ENCODE data around the gene TRIM16.
"Not testable (repeated sequence)": the region's sequence is repeated elsewhere in the genome, so short reads cannot be mapped to it uniquely, and the experiment has no call there.

The TRIM16 gene

DNA sequence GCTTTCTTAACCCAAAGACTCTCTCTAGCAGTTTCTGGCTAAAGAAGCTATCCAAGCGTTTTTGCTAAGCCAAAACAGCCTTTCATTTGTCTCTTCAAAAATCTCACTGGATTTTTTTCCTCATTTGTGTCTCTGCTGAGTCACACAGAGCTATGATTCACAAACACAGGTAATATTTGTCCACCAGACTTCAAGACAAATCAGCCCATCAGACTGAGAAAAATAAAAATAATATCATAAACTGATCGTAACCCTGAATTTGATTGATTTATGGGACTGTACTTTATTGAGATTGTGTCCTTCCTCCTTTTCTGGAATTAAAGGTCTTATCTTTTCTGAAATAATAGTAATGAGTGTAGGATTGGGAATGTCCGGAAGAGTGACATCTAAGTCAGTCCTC, 25.8 kb downstream of the TRIM16 start:
- no peak for DNase-seq (ENCODE audit: low read depth in 2 of 2)

DNA sequence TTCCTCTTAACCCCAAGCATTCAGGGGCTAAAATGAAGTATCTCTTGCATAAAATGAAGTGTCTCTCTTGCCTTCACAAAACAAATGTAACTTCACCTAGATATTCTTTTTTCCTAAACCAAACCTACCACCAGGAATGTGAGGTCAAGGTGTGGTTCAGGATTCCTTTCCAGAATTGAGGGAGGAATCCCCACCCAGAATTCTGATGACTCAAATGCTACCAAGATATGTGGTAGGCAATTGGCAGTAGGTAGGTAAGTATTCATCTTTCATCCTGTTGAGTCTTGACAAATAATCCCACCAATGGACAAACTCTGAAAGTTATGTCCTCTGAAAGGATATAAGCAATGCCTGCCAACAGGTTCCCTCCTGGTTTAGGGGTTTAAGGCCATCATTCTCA, 26.2 kb downstream of the TRIM16 start:
- no peak for DNase-seq (ENCODE audit: low read depth in 2 of 2)

DNA sequence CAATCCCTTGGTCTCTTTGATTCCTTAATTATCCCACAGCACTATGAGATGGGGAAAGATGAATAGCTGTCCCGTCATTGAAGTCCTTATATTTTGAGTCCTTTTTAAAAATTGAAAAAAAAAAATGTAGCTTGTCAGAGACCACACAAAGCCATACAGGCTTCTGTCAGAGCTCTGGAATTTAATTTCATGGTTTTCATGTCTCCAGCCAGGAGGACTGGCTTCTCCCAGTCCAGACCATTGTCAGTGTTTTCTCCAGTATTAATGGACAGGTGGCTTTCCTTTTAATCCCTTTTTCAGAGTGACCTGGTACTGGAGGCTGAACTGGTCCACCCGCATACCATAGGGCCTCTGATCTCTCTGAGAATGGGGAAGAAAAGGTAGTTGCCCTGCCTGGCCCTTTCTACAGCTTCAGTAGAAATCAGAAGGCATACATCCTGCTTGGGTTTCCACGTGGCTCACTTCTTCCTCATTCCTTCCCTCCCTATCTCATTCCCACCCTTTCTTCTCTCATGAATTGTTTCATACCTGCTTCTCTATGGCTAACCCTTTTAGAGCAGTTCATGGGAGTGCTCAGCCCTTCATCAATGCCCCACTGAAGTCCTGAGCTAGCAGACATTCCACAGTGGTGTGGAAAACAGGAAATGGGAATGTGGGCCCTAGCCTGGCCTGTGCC, 29.1 kb downstream of the TRIM16 start:
- no peak for DNase-seq (ENCODE audit: low read depth in 2 of 2)

DNA sequence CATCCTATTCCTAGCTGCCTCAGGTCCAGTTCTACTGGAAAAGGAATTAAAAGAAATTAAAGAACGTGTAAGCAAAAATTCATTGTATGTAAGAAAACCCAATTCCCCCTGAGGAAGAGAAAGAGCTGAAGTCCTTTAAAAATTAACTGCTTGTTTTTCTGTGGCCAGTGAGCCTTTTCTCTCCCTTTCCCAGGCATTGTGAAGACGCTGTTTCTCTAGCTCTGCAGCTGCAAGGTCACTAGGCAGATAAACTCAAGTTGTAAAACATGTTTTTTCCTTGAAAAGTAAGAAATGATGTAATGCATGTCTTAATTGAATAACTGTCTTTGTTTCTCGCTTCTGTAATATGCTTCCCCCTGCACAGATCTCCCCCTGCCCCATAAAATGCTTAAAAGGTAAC, 29.7 kb downstream of the TRIM16 start:
- DNase-seq (ENCODE audit: low read depth in 2 of 2) = not testable (repeated sequence)

DNA sequence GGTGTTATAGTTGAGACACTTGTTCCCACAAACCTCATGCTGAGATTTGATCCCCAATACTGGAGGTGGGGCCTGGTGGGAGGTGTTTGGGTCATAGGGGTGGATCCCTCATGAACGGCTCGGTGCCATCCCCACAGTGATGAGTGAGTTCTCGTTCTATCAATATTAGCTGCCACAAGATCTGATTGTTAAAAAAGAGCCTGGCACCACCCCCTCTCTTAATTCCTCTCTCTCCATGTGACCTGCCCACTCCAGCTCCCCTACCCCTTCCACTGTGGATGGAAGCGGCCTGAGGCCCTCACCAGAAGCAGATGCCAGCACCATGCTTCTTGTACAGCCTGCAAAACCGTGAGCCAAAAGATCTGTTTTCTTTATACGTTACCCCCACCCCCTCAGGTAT, 31.2 kb downstream of the TRIM16 start:
- DNase-seq (ENCODE audit: low read depth in 2 of 2) = no peak

DNA sequence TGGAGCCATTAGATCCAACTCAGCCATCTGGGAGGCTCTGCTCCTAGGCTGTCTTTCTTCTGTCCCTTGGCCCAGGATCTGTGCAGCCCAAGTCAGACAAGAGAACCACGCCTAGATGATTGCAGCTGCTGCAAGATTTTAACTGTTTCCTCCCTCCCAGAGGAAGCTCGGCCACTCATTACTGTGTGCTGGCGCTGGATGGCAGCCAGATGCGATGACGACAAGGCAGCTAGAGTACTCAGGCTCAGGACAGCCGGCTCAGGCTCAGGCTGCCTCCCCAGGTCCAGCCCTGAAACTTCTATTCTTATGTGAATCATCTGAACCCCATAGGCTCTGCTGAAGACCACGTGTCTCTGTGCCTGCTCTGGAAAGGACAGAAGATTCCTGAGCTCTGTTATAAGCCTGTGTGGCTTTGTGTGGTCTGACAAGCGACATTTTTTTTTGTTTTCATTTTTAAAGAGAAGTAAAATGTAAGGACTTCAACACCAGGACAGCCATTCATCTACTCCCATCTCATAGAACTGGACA, 32.5 kb downstream of the TRIM16 start:
- DNase-seq (ENCODE audit: low read depth in 2 of 2) = peak in 1 of 2 donors; percentile 1

DNA sequence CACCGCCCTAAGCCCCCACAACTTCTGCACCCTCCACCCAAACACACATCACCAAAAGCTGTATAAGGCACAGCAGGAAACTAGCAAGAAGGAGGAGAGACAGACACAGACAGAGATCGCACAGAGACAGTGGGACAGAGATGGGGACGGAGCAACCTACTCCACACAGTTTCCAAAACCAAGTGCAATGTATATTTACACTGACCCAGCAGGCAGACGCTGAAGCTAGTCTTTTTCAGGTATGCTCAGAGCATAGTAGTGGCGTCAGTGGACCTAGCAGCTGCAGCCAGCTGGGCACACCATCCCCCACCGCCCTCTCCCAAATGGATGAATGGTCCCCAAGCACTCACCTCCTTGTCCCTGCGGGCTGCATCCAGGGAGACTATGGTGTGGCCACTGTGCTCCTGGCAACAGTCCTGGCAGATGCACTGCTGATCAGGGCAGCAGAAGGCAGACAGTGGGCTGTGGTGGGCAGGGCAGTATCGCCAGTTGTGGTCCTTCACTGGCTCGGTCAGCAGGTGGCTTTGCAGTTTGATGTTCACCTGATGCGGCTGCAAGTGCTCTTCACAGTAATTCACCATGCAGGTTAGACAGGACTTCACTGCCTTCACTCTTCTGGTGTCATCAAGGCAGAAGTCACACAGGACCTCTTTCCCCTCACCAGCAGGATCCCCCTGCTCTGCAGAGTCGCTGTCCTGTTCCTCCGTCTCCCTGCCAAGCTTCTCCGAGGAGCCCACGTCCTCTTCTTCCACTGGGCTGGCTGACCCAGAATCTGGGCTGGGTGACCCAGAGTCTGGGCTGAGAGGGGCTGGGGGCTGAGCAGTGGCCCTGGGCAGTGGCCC, 33.1 kb downstream of the TRIM16 start:
- no peak for DNase-seq (ENCODE audit: low read depth in 2 of 2)

DNA sequence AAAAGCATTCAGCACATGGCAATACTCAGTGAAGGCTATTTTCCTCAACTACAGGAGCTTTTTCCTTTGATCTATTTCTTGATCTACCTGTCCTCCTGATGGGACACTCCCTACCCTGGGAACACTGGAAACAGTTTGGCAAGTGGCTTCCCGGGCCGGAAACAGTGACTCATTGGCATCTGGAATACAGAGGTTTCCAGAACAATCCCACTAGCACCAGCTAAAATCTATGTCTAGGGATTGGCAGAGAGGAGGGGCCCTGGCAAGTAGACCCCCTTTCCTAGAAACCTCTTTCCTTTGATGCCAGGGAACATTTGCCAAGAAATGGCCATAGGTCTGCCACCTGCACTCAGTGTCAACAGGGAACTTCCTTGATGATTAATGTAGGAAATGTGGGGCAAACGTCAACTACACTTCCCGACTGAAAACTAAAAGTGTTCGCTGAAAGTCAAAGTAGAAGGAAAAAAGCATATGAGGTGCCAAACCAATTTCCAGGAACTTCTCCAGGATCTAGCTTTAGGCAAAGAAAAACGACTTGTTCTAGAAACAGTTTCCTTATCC, 34.2 kb downstream of the TRIM16 start:
- DNase-seq (ENCODE audit: low read depth in 2 of 2) = no peak

DNA sequence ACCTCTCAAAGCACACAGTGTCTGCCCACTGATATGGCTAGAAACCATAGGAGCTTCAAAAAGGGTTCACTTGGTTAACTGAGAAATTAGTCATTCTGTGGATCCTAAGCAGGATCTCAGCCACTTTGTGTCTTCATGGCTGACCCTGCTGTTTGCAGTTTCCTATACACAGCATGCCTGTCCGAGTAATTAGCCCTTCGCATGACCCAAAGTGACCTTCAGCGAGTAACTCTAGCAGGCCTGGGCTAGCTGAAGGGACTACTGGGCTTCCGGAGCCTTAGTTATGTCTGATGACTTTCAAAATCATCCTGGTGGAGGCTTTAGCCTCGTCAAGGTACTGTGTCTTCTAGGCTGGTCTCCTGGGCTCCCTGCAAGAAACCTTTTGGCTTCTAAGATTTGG, 35.7 kb downstream of the TRIM16 start:
- DNase-seq (ENCODE audit: low read depth in 2 of 2) = no peak

DNA sequence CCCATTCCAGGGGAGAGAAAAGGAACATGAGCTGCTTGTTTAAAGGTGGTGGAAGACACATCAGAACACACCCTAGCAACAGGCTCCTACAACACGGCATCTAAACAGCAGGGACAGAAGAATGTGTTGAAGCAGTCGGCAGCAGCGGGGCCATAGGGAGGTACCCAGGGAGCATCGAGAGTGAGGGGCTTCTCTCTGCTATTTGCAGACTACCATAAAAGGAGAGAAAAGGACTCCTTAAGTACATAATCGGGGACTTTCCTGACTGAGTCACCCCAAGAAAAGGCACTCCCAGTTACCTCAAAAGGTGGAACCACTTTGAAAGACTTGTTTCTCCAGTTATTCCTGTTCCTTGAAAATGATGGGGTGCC, 38.2 kb downstream of the TRIM16 start:
- DNase-seq (ENCODE audit: low read depth in 2 of 2) = not testable (repeated sequence)

DNA sequence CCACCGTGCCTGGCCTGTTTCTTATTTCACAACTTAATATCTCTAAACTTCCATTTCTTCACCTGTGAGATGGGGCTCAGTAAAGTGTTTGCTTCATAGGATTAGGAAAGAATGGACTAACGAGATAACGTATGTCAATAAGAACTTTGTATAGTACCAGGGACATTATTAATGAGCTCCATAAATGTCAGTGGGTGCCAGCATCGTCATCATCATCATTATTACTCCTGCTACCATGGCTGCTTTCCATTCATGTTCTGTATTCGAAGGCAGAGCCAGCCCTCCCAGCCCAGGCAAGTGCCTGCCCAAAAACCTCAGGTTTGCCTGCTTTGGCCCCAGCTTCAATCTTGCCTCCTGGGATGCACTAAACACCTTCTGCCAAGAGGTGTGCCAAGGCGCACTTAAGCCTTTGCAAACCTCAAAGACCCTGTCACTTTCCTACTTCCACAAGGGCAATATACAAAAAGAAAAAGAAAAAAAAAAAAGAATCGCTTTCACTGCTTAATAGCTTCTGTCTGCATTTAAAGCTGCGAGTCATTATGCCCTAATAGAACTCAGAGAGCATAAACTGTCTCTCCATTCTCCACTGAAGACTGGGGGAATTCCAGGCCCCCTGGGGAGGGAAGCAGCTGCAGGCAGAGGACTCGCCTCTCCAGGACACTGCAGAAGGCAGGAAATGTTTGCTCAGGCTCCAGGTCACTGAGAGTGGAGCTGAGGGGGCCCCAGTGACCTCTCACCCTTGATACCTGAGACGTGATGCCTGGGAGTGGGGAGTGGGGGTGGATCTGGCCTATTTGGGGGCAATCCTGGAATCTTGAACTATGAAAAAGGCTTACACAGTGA, 38.8 kb downstream of the TRIM16 start:
- not testable (repeated sequence) for DNase-seq (ENCODE audit: low read depth in 2 of 2)

DNA sequence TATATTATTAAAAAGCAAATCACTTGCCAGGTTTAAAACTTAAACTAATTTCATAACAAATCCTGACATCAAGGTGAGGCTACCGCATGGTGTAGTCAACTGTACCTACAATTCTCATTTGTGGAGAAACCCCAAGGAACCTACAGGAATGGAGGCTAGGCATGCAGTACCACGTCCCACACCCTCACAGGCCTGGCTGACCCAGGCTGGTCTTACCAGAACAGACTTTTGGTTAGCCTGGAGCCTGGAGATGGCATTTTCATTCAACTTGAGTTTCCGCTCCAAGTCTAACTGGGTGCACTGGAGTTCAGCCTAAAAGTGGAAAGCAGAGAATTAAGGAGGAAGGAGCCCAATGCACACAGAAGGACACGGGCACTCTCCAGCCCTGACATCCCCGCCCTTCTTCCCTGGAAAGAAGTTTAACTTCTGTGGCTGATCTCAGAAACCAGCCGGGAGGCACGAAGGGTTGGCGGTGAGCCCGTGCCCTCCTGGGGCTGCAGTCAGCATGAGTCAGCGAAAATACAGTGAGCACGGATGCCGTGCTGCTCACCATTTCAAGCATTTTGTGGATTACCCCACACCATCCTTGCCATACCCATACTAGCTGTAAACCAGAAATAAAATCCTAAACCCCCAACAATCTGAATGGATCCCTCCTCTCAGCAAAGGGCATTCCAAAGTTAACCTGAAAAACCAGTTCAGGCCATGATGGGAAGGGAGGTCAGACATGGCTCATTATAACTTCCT, 41.4 kb downstream of the TRIM16 start:
- not testable (repeated sequence) for DNase-seq (ENCODE audit: low read depth in 2 of 2)

DNA sequence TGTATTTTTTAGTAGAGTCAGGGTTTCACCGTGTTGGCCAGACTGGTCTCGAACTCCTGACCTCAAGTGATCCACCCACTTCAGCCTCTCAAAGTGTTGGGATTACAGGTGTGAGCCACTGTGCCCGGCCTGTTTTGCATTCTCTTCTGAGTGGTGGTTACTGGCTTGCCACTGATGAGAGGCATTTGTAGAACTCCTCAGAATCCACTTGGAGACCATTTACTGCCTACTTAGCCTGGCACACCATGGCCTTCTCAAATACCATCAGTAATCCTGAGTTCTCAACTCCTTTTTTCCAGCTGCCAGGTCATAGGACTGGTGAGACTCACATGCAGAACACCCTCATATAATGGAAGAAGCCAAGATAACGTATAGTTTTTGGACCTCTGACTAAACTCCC, 42.1 kb downstream of the TRIM16 start:
- DNase-seq (ENCODE audit: low read depth in 2 of 2) = not testable (repeated sequence)

DNA sequence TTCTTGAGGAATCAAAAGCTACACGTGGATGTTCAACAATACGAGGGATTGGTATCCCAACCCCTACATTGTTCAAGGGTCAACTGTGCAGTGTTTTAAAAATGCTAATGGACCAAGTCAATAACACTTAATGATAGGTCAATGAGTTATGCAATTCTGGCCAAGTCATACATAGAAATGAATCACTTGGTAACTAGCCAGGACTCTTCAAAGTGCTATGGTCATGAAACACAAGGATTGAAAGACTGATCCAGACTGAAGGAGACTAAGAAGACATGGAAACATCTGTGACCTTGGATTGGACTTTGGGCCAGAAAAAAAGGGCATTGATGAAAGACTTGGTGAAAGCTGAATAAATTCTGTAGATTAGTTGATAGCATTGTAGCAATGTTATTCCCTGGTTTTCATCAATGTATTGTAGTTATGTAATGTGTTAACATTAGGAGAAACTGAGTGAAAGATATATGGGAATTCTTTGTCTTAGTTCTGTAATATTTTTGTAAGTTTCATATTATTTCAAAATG, 53.1 kb downstream of the TRIM16 start:
- DNase-seq (ENCODE audit: low read depth in 2 of 2) = not testable (repeated sequence)

DNA sequence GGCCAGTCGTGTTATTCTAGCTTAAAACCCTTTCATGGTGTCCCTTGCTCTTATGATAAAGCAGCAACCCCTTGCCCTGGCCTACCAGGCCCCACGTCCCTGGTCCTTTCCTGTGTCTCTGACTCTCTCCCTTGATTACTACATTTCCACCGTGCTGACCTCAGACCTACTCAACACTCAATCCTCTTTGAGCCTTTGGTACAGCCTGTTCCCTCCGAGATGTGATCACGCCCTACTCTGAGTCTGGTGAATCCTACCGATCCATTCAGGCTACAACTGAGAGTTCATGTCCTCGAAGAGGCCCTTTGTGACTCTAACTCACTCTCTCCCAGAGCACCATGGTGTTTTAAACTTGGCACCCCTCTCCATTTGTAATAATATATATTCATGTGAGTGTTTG, 54.1 kb downstream of the TRIM16 start:
- DNase-seq (ENCODE audit: low read depth in 2 of 2) = not testable (repeated sequence)

DNA sequence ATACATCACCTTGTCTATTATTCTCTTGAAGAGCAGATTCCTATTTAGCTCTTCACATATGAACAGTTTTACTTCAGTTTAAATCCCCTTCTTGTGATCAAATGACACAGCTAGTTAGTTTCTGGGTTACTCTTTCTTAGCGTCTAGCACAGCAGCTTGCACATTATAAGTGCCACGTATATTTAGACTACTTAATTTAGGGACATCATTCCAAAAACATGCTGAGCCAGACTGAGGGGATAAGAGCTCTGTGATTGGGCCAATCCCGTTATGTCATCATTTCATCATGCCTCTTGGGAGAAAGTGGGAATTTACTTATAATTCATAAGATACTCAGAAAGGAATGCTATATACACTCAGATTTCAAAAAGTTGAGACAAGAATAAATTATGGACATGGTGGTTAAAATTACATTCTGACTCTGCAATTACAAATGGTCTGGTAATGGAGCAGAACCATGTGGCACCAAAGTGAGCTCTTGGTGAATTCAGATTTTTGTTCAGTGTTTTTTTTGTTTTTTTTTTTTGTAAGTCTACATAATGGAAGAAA, 60.4 kb downstream of the TRIM16 start:
- not testable (repeated sequence) for DNase-seq (ENCODE audit: low read depth in 2 of 2)

DNA sequence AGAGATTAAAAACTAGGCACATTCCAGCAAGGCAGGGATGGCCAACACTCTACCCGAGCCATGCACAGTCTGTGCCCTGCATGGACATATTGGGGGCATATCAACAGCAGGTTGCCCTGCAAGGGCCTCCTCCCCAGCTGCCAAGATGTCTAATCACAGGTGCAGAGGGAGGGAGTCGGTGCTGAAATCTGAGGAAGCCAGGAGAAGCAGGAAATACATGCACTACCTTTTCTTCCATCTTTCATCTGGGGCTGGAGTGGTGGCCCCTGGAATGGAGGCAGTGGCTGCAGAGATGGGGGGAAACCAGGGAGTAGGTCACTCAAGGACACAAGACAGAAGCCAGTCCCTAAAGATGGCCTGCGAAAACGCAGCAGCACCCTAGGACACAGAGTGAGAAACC, 60.9 kb downstream of the TRIM16 start:
- not testable (repeated sequence) for DNase-seq (ENCODE audit: low read depth in 2 of 2)

DNA sequence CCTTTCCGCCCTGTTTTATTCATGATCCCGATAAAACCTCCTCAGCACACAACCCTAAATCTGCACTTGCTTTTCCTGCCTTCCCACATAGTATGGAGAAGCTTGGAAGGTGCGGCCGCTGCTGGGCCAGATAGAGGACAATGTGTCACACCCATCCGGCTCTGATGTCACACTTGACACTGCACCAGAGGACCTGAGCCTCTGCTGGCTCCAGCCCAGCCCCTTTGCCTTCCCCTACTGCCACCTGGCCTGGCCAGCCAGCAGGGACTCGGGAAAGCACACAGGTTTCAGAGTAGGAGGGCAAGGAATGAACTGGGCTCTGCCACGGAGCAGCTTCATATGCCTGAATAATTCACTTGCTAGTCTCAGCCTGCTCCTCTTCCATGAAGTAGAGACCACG, 62.0 kb downstream of the TRIM16 start:
- DNase-seq (ENCODE audit: low read depth in 2 of 2) = not testable (repeated sequence)

DNA sequence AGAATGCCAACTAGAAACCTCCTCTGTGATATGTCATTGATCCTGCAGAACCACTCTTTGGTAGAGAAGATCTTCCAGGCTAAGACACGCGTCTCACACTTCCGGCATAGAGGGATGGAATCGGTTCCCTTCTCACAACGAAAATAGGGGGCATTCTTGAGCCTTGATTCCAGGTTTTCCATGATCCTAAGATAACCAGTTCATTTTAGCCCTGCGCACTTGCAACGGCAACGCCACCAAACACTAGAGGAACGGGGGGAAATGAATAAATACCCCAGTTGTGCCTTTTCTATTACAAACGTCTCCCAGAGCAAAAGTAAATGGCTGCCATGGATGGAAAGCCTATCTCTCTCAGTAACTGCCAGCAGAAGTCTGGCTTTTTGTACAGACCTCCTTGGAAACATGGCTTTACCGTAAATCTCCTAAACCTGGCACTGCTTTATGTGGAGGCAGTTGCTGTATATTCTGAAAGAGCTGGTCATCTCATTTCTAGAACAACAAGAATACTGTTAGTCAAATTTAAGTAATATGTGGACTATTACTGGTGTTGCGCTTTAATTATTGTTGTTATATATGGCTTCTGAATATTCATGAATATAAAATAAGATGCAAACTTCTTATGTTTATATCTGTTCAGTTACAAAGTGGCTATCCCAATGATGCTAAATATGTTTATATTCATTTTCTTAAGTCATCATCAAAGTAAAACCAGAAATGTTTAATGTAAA, 64.6 kb downstream of the TRIM16 start, which contains the start of gene FBXW10B:
Gene FBXW10B, minus strand, starts transcription at position 374 of the 728 bp plus-strand sequence. Its CDS starts 192 bp downstream, at position 182.
- not testable (repeated sequence) for DNase-seq (ENCODE audit: low read depth in 2 of 2)

DNA sequence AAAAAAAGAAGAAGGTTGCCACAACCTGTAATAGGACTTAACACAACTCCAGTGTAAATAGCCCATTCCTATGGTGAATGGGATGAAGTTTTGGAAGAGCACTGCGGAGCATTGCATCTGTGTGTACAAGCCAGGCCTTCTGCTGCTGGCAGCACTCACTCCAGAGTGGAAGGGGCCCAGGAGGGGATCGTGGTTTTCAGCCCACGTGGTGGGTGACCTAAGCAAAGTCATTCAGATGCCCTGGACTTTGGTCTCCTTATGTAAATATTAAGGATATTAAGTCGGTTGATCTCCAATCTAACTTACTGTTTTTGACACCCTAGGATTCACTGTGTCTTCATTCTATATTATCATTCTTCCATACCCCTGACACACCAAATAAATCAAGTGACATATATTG, 67.3 kb downstream of the TRIM16 start:
- not testable (repeated sequence) for DNase-seq (ENCODE audit: low read depth in 2 of 2)
